Right lobe of liver (tissue), 4 donors: ENCODE data around the gene ZNF385B.

Source experiments
- POLR2A ChIP-seq: fragments of 450-650 bp; IDR thresholded peaks from one replicate; pipeline ENCODE4 v1.6.1; 2017; ENCODE audit warnings: antibody characterized with exemption, mild to moderate bottlenecking
- TF ChIP-seq, protein P1 (sequence below), 4 donors: fragments of 200-600 bp in 3 of 4; fragments of 450-650 bp in 1 of 4; IDR thresholded peaks; one replicate each; pipeline versions ENCODE4 v1.5.1 to v1.8.0; 2016 to 2022; ENCODE audit warnings: antibody characterized with exemption in 4 of 4, mild to moderate bottlenecking in 2 of 4
- donor health status: DM: no; HTN: no; CAD: no.
- donor health status: DM: no; HTN: no; CAD: no.
- donor health status: DM: no; HTN: yes; CAD: no.

DNA sequence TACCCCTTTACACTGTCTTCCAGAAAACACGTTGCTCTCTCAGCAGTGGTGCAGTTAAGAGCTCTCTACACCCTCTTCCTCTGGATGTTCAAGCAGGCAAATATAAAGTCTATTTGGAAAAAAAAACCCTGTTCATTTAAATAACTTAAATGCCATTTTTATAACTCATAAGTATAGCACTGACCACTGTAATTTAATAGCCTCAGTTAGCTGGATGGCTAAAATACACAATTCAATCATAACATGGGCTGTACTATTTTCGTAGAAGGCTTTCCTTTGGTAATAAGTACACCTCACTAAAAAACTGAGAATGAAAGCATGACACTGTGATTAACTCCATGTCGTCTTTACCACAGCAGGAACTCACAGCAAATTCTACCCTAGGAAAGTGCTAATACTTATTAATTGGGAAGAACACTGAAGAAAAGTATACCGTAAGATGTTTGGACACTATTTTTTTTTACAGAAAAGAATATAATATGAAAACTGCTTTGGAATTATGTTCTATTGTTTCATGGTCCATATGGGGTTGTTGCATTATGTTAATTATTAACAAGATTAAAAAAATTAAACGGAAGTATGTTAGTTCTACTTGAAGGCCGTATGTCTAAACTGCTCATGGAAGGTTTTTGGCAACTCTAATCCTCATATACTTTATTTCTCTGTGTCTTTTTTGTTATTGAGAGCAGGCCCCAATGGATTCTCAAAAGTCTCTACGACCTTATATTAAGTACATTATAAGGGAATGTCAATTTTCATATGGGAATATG, 269.1 kb downstream of the ZNF385B start:
- TF ChIP-seq, protein P1, sequence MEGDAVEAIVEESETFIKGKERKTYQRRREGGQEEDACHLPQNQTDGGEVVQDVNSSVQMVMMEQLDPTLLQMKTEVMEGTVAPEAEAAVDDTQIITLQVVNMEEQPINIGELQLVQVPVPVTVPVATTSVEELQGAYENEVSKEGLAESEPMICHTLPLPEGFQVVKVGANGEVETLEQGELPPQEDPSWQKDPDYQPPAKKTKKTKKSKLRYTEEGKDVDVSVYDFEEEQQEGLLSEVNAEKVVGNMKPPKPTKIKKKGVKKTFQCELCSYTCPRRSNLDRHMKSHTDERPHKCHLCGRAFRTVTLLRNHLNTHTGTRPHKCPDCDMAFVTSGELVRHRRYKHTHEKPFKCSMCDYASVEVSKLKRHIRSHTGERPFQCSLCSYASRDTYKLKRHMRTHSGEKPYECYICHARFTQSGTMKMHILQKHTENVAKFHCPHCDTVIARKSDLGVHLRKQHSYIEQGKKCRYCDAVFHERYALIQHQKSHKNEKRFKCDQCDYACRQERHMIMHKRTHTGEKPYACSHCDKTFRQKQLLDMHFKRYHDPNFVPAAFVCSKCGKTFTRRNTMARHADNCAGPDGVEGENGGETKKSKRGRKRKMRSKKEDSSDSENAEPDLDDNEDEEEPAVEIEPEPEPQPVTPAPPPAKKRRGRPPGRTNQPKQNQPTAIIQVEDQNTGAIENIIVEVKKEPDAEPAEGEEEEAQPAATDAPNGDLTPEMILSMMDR (IDR thresholded peaks at IDR 0.05), result no peak
- no peak for TF ChIP-seq POLR2A
